ENCODE data around the gene TSHZ2.

Gene TSHZ2

GRCh38 chr20:53343448-53343847, 371.3 kb downstream of the TSHZ2 start:
- TF ChIP-seq TEAD4 (IDR thresholded peaks at IDR 0.05) = no peak
- TF ChIP-seq FOXM1 (IDR thresholded peaks at IDR 0.05; ENCODE audit: borderline replicate concordance, low read depth) = no peak
- no peak for TF ChIP-seq NFIC (IDR thresholded peaks at IDR 0.05)
- no peak for TF ChIP-seq EP300 (IDR thresholded peaks at IDR 0.05; ENCODE audit: borderline replicate concordance)

- no peak for TF ChIP-seq REST (IDR thresholded peaks at IDR 0.05; ENCODE audit: low read depth)
Observed at GRCh38 chr20:53344891-53345290, 372.7 kb downstream of the TSHZ2 start.

- TF ChIP-seq REST (IDR thresholded peaks at IDR 0.05; ENCODE audit: low read depth) = no peak
- no peak for TF ChIP-seq RAD21 (IDR thresholded peaks at IDR 0.05; ENCODE audit: low read depth)
- TF ChIP-seq EGR1 (IDR thresholded peaks at IDR 0.05) = no peak
- no peak for TF ChIP-seq TEAD4 (IDR thresholded peaks at IDR 0.05)
- no peak for TF ChIP-seq USF1 (IDR thresholded peaks at IDR 0.05)
- TF ChIP-seq TCF12 (IDR thresholded peaks at IDR 0.05; ENCODE audit: low read depth) = no peak
- TF ChIP-seq FOXM1 (IDR thresholded peaks at IDR 0.05; ENCODE audit: borderline replicate concordance, low read depth) = no peak
Observed at GRCh38 chr20:53345536-53346334, 373.6 kb downstream of the TSHZ2 start.

- TF ChIP-seq FOXM1 (IDR thresholded peaks at IDR 0.05; ENCODE audit: borderline replicate concordance, low read depth) (no peak), USF1 (IDR thresholded peaks at IDR 0.05) (no peak), TEAD4 (IDR thresholded peaks at IDR 0.05) (no peak), YY1 (IDR thresholded peaks at IDR 0.05; ENCODE audit: low read depth) (no peak), CEBPB (IDR thresholded peaks at IDR 0.05) (no peak), ZBTB7A (IDR thresholded peaks at IDR 0.05; ENCODE audit: low read depth) (no peak), EP300 (IDR thresholded peaks at IDR 0.05; ENCODE audit: borderline replicate concordance) (no peak), TCF12 (IDR thresholded peaks at IDR 0.05; ENCODE audit: low read depth) (no peak), NFIC (IDR thresholded peaks at IDR 0.05) (no peak), TAF1 (IDR thresholded peaks at IDR 0.05; ENCODE audit: low read depth) (no peak), REST (IDR thresholded peaks at IDR 0.05; ENCODE audit: low read depth) (no peak), MAX (IDR thresholded peaks at IDR 0.05) (no peak), RAD21 (IDR thresholded peaks at IDR 0.05; ENCODE audit: low read depth) (no peak), EGR1 (IDR thresholded peaks at IDR 0.05) (no peak), CREB1 (IDR thresholded peaks at IDR 0.05; ENCODE audit: low read depth) (no peak)
Observed at GRCh38 chr20:53346335-53346648, 374.1 kb downstream of the TSHZ2 start.

- TF ChIP-seq TCF12 (IDR thresholded peaks at IDR 0.05; ENCODE audit: low read depth) = no peak
- TF ChIP-seq CEBPB (IDR thresholded peaks at IDR 0.05) = no peak
- TF ChIP-seq YY1 (IDR thresholded peaks at IDR 0.05; ENCODE audit: low read depth) = no peak
- TF ChIP-seq USF1 (IDR thresholded peaks at IDR 0.05) = no peak
- no peak for TF ChIP-seq EGR1 (IDR thresholded peaks at IDR 0.05)
- TF ChIP-seq CREB1 (IDR thresholded peaks at IDR 0.05; ENCODE audit: low read depth) = no peak
- no peak for TF ChIP-seq ZBTB7A (IDR thresholded peaks at IDR 0.05; ENCODE audit: low read depth)
- no peak for TF ChIP-seq NFIC (IDR thresholded peaks at IDR 0.05)
- no peak for TF ChIP-seq MAX (IDR thresholded peaks at IDR 0.05)
- no peak for TF ChIP-seq TEAD4 (IDR thresholded peaks at IDR 0.05)
- TF ChIP-seq EP300 (IDR thresholded peaks at IDR 0.05; ENCODE audit: borderline replicate concordance) = no peak
- TF ChIP-seq TAF1 (IDR thresholded peaks at IDR 0.05; ENCODE audit: low read depth) = no peak
- TF ChIP-seq FOXM1 (IDR thresholded peaks at IDR 0.05; ENCODE audit: borderline replicate concordance, low read depth) = no peak
- no peak for TF ChIP-seq REST (IDR thresholded peaks at IDR 0.05; ENCODE audit: low read depth)
- no peak for TF ChIP-seq RAD21 (IDR thresholded peaks at IDR 0.05; ENCODE audit: low read depth)
Observed at GRCh38 chr20:53349730-53350129, 377.6 kb downstream of the TSHZ2 start.

All from Ishikawa (cell line).